HG02571 (cell line): ENCODE results near the gene HSD3B1.
A peak's percentile ranks its signal among the peaks of the same experiment; 100 is the strongest.

Source experiments
- ATAC-seq: cut with Tn5 transposase; IDR thresholded peaks from one replicate; pipeline ENCODE4 v1.9.1; 2021; ENCODE audit warnings: mild to moderate bottlenecking, moderate library complexity; ENCODE audit not compliant: unreplicated experiment

Gene HSD3B1

DNA sequence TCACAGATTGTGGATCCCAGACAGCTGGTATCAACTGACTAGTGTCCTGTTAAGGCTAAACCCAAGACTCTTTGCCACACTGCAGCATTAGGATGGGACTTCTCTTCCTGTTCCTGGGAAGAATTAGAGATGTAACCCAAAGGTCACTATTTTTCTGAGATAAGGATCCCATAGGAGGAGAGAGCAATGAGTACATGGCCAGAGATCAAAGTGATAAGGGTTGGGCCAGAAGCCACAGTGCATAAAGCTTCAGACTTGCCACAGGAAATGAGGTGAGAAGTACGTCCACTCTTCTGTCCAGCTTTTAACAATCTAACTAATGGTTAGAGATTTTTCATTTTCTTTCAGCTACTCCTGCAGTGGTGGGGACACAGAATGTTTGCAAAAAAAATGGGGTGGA is at the start of gene HSD3B1:
HSD3B1 (plus strand) TSS at position 270 of the 400 bp plus-strand sequence. CDS start 267 bp downstream, outside the sequence.
- no peak for ATAC-seq

DNA sequence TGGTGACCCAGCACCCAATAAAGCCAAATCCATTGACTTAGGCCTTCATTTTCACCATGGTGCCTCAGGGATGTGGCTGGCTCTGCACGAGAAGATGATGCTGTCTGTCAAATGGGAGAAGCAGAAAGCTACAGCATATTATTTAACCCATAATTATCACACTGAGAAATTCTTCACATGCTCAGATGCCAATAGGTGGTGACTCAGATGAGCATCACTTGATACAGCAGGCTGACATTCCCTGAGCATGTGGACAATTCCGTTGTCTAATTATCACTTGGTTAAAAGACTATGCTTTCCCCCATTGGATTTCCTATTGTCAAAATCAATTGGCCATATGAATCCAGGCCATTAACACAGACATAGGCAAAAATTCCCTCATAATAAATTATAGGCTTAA is 44.0 kb upstream of the HSD3B1 start:
- no peak for ATAC-seq

DNA sequence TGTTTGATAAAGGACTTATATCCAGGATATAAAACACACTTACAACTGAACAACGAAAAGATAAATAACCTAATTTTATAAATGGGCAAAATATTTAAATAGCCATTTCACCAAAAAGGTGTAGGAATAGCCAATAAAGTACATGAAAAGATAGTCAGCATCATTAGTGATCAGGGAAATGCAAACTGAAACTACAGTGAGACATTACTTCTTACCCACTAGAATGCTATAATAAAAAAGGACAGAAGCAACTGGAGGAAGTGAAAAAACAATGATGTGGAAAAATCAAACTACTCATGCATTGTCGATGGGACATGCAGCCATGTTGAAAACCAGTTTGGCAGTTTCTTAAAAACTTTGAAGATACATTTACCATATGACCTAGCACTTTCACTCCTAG is 43.4 kb upstream of the HSD3B1 start:
- no peak for ATAC-seq

DNA sequence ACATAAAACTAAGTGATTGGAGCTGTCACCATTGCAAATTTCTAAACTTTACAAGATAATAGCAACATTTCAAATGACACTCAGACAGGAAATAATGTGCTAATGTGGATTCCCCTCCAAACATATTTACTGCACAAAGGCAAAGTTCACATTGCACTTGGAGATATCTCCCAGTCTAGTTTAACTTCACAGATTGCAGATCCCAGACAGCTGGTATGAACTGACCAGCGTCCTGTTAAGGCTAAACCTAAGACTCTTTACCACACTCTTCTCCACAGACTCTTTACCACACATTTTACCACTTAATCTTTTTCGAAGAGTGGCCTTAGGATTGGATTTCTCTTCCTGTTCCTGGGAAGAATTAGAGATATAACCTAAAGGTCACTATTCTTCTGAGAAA is 40.6 kb upstream of the HSD3B1 start:
- no peak for ATAC-seq

DNA sequence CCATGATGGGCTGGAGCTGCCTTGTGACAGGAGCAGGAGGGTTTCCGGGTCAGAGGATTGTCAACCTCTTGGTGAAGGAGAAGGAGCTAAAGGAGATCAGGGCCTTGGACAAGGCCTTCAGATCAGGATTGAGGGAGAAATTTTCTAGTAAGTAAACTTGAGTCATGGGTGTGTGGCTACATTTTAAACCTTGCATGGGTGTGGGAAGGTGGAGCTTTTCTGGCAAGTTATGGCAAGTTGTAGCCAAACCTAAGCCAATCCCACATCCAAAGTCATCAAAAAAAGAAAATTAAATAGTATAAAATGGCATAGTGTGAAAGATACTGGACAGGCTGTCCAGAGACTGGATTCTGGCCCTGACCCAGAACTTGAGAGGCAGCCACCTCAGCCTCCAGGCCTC is 39.8 kb upstream of the HSD3B1 start:
- no peak for ATAC-seq

DNA sequence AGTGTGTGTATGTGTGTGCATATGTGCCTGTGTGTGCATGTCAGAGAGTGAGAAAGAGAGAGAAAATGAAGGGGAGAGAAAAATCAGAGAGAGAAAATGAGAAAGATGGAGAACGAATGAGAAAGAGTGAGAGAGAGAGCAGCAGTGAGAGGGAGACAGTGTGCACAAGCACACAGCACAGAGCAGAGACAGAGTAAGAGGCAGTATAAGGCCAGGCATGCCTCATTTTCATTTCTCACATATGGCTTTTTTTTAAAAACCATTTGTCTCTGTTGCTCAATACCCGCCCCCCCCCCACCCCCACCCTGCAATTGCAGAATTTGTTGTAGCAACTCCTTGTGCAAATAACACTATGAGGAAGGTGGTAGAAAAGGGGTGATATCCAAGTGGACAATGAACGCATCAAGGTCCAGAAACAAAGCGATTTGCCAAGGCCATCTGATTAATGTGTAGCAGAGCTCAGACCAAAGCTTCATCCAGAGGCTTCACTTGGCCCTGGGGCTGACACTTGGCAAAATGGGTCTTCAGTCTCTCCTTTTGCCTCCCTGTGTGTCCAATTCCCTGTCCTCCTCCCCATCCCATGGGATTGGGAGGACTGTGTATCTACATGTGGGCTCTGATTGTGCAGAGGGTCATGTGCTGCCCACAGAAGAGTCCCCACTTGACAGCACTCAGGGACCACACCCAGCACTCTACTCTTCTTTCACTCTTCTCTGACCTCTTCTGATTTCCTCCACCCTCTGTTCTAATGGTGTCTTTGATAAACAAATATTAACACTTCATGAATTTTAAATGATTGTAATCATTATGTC is 38.9 kb upstream of the HSD3B1 start:
- no peak for ATAC-seq

DNA sequence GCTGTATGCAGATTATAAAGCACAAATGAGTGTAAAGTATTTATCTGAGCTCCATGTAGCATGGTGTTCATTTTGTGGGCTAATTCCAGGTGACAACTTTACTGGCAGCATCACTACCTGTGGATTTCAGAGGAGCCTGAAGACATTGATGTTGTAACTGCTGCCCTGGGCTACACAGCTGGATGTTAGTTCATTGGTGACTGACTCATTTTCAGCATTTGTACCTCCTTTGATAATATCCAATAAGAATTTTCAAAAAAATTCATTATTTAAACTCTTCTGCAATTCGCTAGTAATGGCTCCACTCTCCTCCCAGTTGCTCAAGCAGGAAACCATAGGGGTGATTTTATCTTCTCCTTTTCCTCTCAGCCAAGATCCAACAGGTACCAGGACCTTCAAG is 37.3 kb upstream of the HSD3B1 start:
- ATAC-seq = no peak

DNA sequence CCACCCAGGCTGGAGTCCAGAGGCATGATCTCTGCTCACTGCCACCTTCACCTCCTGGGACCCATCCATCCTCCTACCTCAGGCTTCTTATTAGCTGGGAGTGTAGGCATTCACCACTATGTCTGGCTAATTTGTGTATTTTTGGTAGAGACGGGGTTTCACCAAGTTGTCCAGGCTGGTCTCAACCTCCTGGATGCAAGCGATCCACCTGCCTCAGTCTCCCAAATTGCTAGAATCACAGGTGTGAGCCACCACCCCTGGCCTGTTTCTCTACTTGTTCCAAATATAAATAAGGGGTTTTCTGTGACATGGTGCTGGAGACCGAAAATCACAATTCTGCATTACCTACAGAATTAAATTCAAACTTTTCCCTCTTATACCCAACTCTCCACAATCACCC is 36.6 kb upstream of the HSD3B1 start:
- ATAC-seq = no peak

DNA sequence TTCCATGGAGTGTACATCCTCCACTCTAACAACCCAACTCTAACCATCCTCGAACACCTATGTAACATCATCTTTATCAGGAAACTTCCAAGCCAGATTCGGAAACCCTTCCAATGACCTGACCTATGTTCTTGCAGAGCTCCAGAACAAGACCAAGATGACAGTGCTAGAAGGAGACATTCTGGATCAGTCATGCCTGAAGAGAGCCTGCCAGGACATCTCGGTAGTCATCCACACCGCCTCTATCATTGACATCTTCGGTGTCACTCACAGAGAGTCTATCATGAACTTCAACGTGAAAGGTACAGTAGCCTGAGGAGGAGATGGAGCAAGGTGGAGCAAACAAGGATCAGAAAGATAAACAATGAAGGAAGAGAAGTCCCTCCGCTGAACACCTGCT is 36.1 kb upstream of the HSD3B1 start:
- ATAC-seq = no peak

DNA sequence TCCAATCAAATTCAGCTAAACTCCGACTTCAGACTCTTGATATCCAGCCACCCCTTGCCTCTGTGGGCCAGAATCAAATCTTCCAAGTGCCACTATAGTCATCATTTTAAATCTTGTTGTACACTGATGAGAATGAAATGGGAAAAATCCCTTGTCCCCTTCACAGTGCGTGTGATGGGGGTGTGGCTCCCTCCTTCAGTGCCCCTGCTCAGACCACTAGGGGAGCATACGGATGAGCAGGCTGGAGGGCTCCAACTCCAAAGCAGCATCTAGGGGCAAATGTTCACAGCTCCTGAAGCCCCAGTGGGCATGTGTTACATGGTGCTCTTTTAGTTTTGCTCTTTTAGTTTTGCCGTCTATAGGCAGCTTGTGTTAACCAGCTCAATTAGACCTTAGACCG is 35.4 kb upstream of the HSD3B1 start:
- ATAC-seq = no peak

DNA sequence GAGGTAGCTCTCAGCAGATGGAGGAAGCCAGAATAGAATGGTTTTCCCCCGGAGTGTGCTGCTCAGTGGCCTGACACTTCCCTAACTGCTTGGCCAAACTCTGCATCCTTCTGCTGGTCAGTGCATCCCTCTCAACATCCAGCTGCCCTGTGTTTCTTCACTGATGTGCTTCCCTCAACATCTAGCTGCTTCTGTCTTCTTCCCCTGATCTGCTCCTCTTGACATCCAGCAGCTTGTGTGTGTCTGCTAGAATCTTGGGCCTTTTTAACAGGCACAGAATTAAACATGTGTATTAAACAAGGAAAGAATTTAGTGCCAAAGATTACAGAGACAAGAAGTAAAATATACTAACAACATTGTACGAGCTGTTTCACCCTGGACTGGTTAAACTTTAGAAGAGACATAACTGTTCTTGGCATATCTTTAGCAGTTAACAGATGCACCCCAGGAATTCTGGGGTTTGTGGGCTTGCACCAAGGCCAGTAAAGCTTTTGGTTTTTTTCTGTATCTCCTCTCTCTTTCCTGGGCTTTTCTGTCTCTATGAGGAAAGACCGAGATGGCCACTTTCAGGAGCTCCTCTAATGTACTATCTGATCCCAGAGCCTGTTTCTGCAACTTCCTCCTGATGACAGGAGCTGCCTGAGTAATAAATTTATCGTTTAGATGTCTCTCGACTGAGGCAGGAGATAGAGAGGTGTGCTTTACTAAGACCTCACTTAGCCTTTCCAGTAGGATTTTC is 34.8 kb upstream of the HSD3B1 start:
- no peak for ATAC-seq

DNA sequence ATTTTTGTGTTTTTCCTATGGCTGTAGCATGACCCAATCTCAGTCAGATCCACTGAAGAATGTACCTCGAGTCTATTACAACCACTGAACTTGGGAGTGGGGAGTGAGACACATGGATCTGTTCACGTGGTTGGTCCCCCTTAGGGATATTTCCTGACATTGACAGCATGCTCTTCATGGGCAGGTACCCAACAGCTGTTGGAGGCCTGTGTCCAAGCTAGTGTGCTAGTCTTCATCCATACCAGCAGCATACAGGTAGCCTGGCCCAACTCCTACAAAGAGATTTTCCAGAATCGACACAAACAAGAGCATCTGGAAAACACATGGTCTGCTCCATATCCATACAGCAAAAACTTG is 34.2 kb upstream of the HSD3B1 start:
- no peak for ATAC-seq

DNA sequence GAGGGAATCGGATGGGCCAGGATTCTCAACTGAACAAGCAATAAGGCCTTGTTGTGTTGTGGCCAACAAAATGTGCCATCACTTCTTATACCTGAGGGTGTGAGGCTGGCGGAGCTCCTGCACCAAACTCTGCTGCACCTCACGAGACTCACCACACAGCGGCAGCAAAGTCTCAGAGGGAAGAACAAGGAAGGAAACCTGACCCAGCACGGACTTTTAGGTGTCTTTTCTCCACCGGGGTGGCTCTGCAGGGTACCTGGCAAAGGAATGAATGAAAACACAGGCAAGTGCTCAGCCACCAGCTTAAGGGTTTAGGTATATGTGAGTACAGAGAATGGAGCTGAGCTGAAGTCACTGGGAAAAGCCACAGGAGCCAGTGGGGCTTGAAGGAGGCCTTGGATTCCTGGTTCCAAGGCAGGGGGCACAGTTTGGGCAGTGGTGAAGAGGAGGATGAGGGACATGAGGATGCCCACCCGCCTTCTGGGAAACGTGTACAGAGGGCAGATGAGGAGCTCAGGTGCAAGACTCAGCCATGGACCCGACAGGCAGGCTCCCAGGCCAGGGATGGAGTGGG is 31.1 kb upstream of the HSD3B1 start:
- peak; percentile 80 for ATAC-seq

DNA sequence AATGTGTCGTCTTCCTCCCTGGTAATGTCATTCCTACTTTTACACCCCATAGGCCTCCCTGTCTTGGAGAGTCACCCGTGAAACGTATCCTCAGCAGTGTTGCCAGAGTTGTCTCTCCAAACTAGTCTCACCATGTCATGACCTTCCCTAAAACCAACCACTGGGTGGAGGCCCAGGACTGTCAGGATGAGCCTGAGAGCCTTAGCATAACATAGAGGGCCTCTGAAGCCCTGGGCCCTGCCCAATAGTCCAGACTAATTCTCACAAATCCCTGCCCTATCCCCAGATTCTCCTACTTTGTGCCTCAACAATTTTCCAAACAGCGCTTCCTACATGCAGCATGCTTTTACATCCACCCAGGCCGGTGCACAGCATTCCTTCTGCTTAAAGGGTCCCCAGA is 29.3 kb upstream of the HSD3B1 start:
- ATAC-seq = no peak

DNA sequence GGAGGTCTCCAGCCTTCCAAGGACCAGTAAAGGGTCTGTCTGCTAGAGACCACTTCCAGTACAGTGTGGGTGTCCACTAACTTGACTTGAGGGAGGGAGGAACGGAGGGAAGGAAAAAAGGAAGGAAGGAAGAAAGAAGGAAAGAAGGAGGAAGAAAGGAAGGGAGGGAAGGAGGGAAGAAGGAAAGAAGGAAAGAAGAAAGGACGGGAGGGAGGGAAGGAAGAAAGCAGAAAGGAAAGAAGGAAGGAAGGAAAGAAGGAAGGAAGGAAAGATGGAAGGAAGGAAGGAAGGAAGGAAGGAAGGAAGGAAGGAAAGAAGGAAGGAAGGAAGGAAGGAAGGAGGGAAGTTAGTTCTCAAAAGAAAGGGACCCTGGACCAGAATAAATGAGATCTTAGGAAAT is 26.8 kb upstream of the HSD3B1 start:
- no peak for ATAC-seq

DNA sequence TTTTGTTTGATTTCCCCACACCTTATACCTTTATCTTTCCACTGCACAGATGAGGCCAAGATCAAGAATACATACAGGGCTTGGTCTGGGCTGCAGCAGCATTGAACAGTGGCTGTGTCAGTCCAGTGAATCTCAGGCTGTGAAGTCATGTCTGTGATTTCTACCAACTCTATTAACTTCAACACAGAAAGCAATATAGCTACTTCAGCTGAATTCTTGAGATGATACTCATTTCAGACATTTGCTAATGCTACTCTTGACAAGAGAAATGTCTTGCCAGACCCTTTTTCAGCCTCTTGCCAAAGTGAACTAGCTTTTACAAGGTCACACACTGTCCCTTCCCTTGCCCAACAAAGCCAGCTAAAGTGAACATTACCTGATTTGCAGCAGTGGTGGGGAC is 25.1 kb upstream of the HSD3B1 start:
- ATAC-seq = no peak

DNA sequence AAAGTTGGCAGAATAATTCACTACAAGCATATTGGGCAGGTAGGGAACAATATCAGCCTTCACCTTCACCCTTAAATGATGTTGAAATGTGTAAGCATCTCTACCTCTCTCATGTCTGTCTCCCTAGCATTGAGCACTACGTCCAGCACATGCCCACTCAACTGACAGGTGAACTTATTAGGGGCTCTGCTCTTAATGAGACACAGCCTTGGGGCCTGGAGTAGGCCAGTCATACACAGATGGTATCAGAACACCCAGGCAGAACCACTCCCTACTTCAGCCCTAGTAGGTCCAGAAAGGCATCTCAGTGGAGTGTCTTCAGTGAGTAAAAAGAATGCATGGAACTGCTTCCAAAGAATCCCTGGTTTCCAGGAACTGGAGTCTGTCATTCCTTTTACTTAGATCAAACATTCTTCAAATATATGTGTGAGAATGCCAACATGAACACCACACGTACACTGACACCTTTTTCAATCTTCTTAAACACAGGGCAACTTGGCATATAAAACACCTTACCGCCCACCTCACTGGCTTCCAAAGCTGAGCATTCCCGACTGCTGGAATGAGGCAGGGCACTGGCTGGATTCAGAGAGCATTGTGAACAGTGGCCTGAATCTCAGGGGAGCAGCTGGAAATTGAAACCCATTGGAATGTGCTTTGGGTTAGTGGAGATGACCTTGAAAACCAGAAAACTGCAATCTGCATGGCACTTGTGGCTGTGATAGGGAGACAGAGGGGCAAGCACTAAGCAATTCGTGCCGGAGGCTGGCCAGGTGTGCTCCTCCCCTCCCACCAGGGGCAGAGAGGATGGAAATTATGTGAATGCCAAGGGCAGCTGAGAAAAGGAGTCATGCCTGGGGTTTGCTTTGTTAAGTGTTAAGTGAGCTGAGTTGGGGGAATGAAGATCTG is 24.2 kb upstream of the HSD3B1 start:
- ATAC-seq = no peak

DNA sequence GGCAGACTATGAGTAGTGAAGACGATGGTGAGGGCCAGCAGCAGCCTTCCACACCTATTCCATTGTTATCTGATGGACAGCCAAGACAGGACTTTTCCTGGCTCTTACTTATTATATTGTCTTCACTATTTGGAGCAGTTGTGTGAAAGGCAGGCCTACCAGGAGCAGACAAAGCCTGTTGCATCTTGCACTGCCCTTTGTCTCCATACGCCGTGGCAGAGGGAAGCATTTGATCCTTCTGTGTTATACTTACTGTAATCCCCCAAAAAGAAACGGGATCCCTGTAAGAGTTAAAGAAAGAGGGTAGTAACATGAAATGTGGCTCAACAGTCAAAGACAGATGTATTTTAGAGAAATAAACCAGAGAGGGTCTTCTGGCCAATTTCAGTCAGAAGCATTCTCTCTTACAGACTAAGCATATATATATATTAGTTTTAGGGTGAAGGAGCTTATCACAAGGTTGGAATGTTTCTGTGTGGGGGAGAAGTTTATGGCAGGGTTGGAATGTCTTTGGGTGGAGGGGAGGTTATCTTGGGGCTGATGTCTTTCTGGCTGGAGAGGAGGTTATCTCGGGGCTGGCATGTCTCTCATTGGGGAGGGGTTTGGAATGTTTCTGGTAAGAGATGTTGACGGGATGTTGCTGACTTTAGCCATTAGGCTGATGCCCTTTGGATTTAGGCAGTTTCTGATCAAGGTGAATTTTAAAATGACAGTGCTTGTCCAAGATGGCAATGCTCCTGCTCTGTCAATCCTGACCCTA is 23.4 kb upstream of the HSD3B1 start:
- ATAC-seq = no peak

DNA sequence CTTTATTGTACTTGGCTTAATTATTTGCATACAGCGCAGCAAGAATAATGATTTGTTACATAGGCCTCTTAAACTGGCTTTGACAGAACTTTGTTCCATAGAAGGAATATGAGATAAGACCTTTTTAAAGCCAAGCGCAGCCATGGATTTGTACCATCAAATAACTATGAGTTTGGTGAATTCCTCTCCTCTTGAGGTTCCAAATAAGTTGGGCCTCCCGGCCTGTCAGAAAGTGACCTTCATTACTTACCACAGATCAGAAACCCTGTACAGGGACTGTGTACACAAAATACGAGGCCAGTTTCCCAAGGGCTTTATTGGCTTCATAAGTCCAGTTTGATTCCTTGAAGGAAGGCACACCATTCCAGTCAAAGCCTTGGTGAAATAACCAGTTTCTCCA is 21.8 kb upstream of the HSD3B1 start:
- no peak for ATAC-seq

DNA sequence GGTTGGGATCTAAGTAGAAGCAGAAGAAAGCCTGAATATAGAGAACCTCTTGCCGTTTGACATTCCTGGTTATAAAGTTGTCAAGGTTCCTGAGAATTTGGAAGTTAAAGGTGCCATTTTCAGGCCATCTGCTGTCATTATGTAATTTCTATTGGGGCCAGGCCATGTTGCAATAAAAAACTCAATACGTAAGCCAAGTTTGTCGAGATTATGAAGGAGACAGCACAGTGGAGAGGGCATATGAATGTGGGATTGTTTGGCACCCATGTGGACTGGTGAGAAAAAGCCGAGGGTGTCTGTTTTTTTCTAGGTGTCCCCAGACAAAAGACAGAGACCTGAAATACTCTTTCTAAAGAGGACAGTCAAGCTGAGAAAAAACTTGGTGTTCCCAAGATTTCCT is 18.8 kb upstream of the HSD3B1 start:
- no peak for ATAC-seq
